Measurements from ENCODE around the gene TGFBR3.
"Not testable (repeated sequence)": the region's sequence is repeated elsewhere in the genome, so short reads cannot be mapped to it uniquely, and the experiment has no call there.

TGFBR3 gene

GRCh38 chr1:91881280-91881679 lies 4.7 kb downstream of the TGFBR3 start:
- DNase-seq: no peak

GRCh38 chr1:91879733-91880132 lies 6.2 kb downstream of the TGFBR3 start:
- DNase-seq: no peak

GRCh38 chr1:91877574-91878208 lies 8.3 kb downstream of the TGFBR3 start:
- no peak for DNase-seq

GRCh38 chr1:91876781-91877573 lies 9.0 kb downstream of the TGFBR3 start:
- no peak for DNase-seq

- no peak for DNase-seq
These were observed 9.9 kb downstream of the TGFBR3 start for GRCh38 chr1:91876040-91876470.

GRCh38 chr1:91874167-91874566 lies 11.8 kb downstream of the TGFBR3 start:
- no peak for DNase-seq

GRCh38 chr1:91872559-91873081 lies 13.3 kb downstream of the TGFBR3 start:
- DNase-seq: peak; percentile 67

- DNase-seq: no peak
These were observed 14.0 kb downstream of the TGFBR3 start for GRCh38 chr1:91872000-91872399.

GRCh38 chr1:91870322-91870721 lies 15.6 kb downstream of the TGFBR3 start:
- no peak for DNase-seq

GRCh38 chr1:91866425-91866824 lies 19.5 kb downstream of the TGFBR3 start:
- DNase-seq: no peak

- DNase-seq: no peak
These were observed 21.8 kb downstream of the TGFBR3 start for GRCh38 chr1:91864017-91864700.

GRCh38 chr1:91863498-91863897 lies 22.5 kb downstream of the TGFBR3 start:
- DNase-seq: no peak

- no peak for DNase-seq
These were observed 23.8 kb downstream of the TGFBR3 start for GRCh38 chr1:91862120-91862519.

GRCh38 chr1:91857557-91858239 lies 28.3 kb downstream of the TGFBR3 start:
- no peak for DNase-seq

GRCh38 chr1:91856996-91857395 lies 29.0 kb downstream of the TGFBR3 start:
- DNase-seq: no peak

GRCh38 chr1:91854852-91855534 lies 31.0 kb downstream of the TGFBR3 start:
- no peak for DNase-seq

- DNase-seq: no peak
These were observed 32.6 kb downstream of the TGFBR3 start for GRCh38 chr1:91853397-91853796.

- DNase-seq: not testable (repeated sequence)
These were observed 33.9 kb downstream of the TGFBR3 start for GRCh38 chr1:91852011-91852410.

- DNase-seq: peak; percentile 59
These were observed 34.6 kb downstream of the TGFBR3 start for GRCh38 chr1:91851130-91852010.

GRCh38 chr1:91850708-91851107 lies 35.2 kb downstream of the TGFBR3 start:
- DNase-seq: no peak

GRCh38 chr1:91847851-91848250 lies 38.1 kb downstream of the TGFBR3 start:
- DNase-seq: no peak
